ENCODE data around the gene SDCBP2. TPM values are rescaled to one million over a fixed set of nuclear protein-coding genes. Genes with fewer than 3 reads are reported as not detected.

SDCBP2 gene
- polyA plus RNA-seq, 1 donor: 1.8 TPM

GRCh38 chr20:1294497-1294896, 34.4 kb downstream of the SDCBP2 start:
- DNase-seq: no peak

- no peak for DNase-seq
Measured at GRCh38 chr20:1293641-1294379, 35.1 kb downstream of the SDCBP2 start.

DNA sequence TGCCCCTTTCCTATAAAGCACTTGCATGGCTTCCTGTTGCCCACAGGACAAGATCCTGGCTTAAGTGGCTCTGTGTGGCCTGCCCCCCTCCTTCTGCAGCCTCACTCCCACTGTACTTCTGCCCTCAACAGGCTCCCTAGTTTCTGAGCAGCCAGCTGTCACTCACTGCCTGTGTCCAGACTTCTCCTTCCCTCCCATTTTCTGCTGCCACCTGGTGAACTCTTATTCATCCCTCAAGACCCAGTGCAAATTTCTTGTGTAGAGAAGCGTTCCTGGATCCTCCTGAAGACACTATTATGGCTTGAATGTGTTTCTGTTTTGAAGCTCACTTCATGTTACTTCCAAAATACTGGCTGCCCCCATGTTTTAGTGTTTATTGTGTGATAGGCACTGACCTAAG, 36.3 kb downstream of the SDCBP2 start:
- DNase-seq: no peak

GRCh38 chr20:1291191-1291741, 37.7 kb downstream of the SDCBP2 start:
- DNase-seq: no peak

DNA sequence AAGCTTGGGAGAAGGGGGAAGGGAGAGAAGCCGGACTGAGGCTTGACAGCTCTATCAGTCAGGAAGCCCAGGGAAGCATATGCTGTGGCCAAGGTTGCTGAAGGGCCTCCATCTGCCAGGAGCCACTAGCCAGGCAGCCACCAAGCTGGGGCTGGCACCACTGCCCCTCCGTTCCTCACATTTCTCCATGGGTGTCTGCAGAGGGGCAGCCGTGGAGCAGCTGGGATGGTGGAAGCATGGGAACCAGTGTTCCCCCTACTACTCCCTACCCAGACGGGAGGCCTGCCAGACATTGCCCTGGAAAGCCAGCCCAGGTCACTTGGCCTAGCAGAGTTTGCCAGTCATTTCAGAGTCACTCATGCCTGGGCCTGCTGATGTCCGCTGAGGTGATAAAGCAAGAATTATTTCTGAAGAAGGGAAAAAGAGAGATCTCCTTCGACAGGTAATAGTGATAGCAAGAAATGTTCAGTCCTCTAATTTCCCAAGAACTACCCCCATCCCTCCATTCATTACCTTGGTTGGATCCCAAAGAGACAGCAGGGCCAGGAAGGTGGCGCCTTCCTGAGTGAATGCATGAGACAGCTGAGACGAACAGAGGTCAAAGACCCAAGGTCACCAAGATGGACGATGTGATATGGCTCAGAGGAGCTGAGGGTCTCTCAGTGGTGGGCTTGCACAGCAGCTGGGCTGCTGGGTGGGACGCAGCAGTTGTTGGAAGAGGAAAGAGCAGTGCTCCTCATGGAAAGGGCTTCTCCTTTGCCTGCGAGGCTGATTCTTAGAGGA, 41.0 kb downstream of the SDCBP2 start:
- no peak for DNase-seq

- DNase-seq: no peak
Measured at GRCh38 chr20:1287306-1287705, 41.6 kb downstream of the SDCBP2 start.

- DNase-seq: no peak
Measured at GRCh38 chr20:1286267-1287024, 42.5 kb downstream of the SDCBP2 start.

DNA sequence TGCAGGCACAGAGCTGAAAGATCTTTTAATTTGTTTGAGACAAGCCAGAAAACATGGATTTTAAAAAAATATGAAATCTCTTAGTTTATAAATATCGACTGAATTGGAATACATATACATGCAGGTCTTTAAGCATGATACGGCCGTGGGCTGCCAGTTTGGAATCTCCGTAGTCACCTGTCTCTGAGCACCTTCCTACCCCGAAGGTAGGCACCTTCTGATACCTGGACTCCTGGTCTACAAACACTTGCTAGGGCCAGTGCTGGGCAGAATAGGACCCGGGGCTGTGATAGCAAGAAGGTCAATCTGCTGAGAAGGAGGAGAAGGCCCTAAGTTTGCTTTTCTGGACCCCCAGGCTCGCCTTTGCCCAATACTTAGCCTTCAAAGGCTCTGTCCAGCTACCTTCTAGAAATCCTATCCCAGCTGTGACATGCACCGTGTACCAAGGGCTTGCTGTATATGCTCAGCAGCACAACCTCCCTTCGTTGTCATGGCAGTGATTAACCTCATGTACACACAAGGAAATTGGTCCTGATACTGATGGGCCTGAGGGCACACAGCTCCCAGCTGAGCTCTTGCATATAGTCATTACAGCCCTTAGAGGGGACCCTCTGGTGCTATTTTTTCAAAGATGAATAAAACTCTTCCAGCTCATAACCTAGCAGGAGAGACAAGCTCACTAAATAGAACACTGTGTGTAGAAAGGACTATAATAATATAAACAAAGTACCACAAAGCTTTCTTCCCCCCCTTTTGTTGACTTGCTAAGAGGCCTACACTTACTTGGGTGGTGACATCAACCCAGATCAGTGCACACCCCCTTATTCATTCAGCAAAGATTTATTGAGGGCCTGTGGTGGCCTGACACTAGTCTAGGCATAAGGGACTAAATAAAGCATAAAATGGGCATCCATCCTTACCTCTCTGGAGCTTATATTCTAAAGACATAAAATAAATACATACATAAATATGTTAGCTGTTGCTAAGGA, 45.1 kb downstream of the SDCBP2 start:
- DNase-seq: no peak

DNA sequence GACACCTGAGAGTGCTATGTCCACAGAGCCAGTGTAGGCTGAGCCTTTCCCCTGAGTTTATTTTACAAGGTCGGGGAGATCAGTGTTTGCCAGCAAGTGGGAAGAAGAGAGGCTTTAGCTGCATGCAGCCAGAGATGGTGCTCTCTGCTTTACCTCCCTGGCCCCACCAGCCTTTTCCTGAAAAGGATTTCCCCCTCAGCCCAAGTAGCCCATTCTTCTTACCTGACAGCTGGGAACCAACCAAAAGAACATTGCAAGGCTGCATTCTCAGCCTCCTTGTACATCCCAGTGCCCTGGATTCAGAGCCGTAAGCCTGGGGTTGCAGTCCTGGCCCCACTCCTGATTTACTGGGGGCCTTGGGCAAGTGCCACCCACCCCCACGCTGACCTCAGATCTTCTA, 46.0 kb downstream of the SDCBP2 start:
- DNase-seq: no peak

GRCh38 chr20:1281279-1282057, 47.5 kb downstream of the SDCBP2 start:
- DNase-seq: no peak

DNA sequence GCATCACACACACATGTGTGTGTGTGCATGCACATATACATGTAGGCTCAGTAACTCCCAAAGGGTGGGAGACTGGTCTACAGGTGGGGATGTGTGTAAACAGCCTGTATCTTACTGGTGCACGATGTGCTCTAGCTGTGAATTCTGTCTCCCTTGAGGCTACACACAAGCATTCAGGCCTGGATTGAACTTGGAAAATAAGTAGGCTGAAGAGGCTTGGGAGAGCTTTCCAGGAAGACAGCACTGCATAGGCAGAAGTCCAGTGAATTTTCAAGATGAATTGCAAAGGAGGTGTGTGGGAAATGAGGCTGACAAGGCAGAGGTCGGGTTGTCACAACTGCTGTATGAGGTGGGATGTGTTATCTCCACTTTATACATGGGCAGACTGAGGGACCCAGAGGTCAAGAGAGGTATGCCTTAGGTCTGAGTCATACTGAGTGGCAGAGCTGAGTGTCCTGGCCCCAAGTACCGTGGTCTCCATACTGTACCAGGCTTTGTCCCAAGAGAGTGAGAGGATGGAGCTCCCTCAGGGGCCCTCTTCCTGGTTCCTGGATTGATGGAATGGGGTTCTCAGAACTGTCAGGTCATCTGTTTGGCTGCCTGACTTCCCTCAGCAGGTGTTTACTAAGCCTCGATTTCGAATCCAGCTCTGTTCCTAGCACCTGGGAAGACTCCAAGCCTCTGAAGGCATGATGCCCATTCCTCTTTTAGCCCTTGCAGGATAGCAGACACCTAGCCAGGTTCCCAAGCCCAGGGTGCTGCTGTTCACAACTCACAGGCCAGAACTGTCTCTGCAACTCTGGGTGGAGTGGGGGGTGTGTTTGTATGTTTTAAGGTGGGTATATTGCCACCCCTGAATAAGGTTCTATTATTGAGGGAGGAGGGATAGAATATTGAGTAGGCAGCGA, 48.5 kb downstream of the SDCBP2 start:
- no peak for DNase-seq

GRCh38 chr20:1278993-1279392, 49.9 kb downstream of the SDCBP2 start:
- DNase-seq: no peak

GRCh38 chr20:1277529-1278322, 51.2 kb downstream of the SDCBP2 start:
- DNase-seq: no peak

DNA sequence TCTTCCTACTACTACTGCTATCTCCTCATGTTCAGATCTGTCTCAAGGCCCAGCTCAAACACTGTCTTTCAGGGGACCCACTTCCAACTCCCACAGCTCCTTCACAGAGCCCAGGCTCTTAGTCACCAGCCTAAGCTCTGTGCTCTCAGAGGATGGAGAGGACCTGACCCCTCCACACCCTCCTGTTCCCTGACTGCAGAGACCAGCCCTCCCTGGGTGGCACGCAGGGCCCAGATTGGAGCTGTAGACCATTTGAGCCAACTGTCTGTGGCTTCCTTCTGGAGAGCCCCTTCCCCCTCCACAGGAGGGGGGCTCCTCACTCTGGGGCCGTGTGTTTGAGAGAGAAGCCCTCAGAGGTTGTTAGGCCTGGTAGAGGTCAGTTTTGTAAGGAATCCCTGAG, 53.0 kb downstream of the SDCBP2 start:
- no peak for DNase-seq

DNA sequence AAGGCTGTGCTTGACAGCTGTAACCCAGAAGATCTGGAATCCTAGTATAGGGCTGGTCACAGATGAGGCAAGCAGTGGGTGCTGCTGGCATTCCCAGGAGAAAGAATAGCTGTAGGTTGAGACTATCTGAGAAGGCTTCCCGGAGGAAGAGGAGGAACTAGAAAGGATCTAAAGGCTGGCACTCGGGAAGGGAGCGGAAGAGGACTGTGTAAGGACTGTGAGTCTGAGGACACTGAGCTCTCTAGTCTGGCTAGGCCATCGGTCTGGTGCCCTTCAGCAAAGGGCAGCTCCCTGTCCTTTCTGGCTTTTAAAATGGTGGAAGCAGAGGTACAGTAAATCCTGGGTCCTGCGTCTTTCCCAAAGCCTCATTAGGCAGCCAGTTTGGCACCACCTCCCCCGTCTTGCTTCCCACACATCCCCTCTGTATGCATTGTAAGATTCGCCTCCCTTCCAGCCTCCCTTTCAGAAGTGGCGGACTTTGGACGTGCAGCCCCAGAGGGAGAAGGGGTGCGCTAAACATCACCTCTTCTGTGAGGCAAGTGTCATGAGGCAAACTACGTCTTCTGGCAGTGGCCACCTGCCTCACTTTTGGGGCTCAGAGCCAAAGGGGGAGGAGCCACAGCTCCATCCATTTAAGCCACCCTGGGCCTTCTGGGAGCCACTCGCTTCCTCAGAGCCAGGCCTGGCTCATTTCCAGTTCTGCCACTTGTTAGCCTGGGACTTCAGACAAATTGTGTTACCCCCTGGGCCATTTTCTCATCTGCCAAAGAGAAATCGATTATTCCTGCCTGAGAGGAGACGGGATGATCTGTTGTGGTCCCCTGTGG, 54.2 kb downstream of the SDCBP2 start:
- DNase-seq: no peak

GRCh38 chr20:1273366-1273765, 55.6 kb downstream of the SDCBP2 start:
- DNase-seq: no peak

DNA sequence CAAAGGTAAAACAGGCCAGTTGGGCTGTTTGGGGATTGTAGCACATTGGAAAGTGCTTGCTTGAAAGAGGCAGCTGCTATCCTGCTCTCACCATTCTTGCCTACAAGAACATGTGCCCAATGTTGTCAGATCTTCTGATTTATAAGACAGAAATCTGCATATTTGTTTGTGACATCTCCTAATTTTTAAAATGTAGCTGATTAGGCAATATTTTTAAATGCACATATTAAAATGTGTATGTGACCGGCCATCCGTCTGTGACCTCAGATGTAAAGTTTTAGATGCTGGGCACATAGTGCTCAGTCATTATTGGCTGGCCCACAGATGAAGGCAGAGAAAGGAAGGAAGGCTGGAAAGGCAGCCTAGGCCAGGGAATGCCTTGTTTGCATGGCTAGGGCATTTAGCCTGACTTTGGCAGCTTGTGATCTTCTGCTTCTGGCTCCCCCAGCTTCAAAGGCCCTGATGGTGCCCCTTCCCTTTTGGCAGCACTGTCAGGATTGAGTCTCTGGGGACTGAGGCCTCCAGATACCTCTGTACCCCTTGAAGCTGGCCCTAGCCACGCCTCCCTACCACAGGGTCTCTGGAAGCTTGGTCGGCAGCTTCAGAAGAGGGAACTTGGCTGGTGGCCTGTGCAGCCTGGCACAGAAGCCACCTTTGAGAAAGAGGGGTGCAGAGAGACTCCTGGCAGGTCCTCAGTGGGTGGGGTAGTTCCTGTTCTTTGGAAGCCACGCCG, 56.4 kb downstream of the SDCBP2 start:
- no peak for DNase-seq

Data from hindlimb muscle (tissue), 1 donor.